ENCODE measurements around the gene C13orf46.
"Not testable (repeated sequence)": the region's sequence is repeated elsewhere in the genome, so short reads cannot be mapped to it uniquely, and the experiment has no call there.

Gene C13orf46

DNA sequence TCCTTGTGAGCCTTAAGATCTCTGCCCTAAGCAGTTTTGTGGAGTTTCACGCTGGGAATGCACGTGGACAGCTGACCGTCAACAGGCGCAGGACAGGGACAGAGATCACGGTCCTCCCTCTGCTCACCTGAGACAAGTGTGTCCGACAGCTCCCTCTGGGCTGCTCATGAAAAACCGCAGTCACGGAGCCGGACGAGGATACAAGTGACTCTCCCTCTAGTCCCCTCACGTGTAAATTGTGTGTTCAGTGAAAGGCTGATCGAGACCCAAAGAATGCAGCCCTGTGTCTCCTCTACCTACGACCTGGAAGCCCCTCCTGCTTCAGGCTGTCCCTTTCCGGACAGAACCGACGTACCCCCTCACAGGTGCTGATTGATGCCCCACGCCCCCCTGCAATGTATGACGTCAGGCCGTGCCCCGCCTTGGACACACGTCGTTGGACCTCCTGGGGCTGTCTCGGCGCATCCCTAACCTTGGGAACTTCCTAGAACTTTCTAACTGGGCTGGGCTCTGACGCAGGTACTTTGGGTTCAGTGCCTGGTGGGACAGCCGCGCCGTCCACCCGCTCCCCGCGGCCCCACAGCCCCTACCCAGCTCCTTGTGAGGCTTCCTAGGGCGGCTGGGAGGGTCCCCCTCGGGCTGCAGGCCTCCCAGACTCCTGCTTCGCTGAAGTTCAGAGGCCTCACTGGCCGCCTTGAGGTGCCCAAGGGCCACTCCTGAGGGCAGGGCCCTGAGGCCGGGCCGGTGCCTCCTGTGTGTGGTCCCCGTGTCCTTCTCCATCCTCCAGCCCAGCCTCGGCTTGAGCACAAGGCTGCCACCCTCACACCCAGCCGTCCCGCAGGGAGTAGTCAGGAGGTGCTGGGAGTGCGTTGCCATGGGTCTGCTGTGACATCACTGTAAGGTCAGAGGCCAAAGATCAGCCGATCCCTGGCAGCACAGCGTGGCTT, at the start of gene C13orf46:
Gene C13orf46 (minus strand): TSS at position 859 of the 947 bp plus-strand sequence. CDS start 79 bp downstream, at position 780.
- no peak for DNase-seq
- in situ Hi-C loops (cut with HindIII; ENCODE audit: low pct_ligation_motif_present, low pct_unique_long_range_greater_than_20kb, low sequenced_read_pairs) = no loop called here

DNA sequence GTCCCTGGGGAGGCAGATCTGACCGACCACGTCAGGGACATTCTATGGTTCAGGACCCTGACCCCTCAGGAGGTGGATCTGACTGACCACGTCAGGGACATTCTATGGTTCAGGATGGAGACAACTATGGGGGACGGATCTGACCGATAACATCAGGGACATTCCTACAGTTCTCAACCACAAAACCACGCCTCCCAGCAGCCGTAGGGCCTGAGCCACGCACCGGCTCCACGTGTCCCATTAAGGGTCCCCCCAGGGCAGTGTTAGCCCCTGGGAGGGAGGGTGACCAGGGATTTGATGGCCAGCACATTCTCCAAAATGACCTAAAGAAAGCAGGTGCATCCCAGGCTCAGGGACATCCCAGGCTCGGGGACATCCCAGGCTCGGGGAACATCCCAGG, 49.0 kb upstream of the C13orf46 start:
- in situ Hi-C loops (cut with HindIII; ENCODE audit: low pct_ligation_motif_present, low pct_unique_long_range_greater_than_20kb, low sequenced_read_pairs) = no loop called here
- DNase-seq = no peak

DNA sequence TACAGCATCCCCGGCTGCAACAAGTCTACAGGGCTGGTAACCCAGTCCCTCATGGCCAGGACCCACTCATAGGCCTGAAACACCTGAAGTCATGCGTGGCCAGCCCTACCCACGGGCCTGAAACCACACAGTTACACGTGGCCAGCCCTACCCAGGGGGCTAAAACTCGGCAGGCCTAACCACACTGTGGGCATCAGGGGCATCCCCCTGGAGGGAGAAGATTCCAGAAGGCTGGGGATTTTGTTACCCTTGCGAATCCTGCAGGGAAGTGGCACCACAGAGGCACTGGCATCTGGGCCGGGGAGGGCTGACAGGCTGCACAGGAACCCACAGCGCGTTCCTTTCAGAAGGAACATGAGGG, 48.4 kb upstream of the C13orf46 start:
- in situ Hi-C loops (cut with HindIII; ENCODE audit: low pct_ligation_motif_present, low pct_unique_long_range_greater_than_20kb, low sequenced_read_pairs) = no loop called here
- no peak for DNase-seq

DNA sequence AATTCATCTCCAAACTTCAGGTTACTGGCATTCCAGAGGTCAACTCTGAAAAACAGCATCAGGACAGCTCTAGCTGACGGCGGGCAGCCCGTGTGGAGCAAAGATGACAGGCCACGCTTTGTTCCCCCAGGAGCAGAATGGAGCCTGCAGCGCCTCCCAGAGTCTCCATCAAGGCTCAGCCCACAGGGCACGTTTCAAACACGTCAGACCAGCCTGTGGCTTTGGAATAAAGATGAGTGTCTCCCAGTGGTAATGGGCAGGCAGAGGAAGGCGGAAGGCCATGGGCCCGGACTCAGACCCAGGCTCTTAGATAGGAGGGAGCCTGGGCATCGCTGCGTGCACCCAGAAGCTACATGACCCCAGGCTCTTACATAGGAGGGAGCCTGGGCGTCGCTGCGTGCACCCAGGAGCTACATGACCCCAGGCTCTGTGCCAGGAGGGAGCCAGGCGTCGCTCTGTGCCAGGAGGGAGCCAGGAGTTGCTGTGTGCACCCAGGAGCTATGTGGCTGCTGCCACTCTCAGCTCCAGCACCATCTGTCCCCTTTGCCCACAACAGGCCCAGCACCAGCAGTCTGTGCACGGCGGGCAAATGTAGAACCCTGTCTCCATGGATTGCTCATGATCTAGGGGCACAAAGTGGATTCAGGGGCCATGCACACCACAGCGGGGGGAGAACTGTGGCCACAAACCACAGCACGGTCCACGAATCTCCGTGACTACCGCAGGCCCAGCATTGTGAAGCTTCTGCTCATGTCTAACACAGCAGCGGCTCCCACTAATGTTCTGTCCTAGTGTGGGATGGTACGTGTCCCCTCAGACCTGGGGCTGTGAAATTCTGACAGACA, 47.8 kb upstream of the C13orf46 start:
- in situ Hi-C loops (cut with HindIII; ENCODE audit: low pct_ligation_motif_present, low pct_unique_long_range_greater_than_20kb, low sequenced_read_pairs) = no loop called here
- DNase-seq = no peak

DNA sequence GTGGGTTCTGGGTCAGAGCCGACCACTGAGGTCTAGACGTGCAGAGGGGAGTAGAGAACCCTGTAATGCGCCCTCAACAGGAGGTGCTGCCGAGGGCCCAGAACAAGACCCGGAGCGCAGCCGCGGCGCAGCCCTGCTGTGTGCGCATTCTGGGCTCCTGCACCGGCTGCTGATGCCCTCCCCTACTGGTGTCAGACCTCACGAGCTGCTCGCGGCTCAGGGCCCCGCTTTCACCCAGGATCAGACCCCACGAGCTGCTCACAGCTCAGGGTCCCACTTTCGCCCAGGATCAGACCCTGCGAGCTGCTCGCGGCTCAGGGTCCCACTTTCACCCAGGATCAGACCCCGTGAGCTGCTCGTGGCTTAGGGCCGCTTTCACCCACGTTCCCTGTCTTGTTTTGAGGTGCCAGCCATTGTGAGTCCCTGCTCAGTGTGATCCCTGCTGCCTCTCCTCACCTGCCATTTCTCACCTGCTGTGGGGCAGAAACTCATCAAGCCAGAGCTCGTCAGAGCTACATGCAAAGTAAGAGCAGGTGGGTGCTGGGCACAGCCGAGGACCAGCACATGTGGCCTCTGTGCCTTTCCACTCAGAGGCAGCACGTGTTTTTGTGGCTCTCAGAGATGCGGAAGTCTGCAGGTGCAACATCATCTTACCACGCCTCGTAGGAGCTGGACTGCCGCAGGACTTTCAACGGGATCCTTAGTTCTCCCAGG, 47.0 kb upstream of the C13orf46 start:
- DNase-seq = no peak
- in situ Hi-C loops (cut with HindIII; ENCODE audit: low pct_ligation_motif_present, low pct_unique_long_range_greater_than_20kb, low sequenced_read_pairs) = no loop called here

DNA sequence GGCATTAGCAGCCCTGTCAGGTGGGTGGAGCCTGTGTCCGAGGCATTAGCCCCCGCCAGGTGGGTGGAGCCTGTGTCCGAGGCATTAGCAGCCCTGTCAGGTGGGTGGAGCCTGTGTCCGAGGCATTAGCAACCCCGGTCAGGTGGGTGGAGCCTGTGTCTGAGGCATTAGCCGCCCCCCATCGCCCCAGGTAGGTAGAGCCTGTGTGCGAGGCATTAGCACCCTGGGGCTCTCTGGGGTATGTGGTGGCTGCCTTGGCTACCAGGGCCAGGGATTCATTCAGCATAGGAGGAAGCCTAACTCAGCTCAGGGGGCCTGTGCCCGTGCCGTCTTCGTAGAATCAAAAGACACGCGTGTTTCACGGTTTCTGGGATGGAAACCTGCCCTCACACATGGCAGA, 46.3 kb upstream of the C13orf46 start:
- DNase-seq; in situ Hi-C loops (cut with HindIII; ENCODE audit: low pct_ligation_motif_present, low pct_unique_long_range_greater_than_20kb, low sequenced_read_pairs): not testable (repeated sequence)

DNA sequence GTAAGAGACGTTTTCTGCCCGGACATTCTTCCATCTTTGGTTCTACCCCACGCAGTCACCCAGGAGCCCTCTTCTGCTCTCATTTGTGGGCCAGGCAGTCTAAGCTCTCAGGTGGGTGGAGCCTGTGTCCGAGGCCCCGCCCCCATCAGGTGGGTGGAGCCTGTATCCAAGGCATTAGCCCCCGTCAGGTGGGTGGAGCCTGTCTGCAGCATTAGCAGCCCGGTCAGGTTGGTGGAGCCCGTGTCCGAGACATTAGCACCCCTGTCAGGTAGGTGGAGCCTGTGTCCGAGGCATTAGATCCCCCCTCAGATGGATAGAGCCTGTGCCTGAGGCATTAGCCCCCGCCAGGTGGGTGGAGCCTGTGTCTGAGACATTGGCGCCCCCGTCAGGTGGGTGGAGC, 45.5 kb upstream of the C13orf46 start:
- DNase-seq = no peak

DNA sequence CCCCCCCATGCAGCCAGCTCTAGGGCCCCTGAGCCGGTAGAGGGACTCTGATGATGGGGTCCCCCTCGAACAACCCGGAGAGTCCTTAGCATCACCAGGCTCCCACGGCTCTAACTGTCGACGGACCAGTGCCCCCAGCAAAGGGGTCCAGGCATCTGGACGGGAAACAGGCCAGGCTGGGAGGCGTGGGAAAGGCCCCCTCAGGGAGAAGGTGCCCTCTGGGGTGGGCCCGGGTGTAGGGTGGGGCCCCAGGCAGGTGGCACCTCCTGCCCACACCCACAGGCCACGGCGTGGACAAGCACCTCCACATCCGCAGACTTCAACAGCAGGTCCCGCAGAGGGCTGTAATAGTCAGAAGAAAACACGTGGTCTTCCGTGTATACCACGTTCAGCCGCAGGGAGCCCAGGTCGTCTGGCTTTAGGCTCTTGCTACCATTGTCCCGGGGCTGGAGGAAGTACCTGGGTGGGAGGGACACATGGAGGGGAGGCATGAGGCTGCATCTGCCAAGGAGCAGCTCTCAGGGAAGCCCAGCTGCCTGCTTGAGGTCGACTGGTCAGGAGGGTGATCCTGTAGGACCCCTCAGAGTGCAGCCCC, 44.7 kb upstream of the C13orf46 start:
- no peak for DNase-seq
- in situ Hi-C loops (cut with HindIII; ENCODE audit: low pct_ligation_motif_present, low pct_unique_long_range_greater_than_20kb, low sequenced_read_pairs) = no loop called here

More for the DNA sequence above, 45.5 kb upstream of the C13orf46 start:
- in situ Hi-C loops (cut with HindIII; ENCODE audit: low pct_ligation_motif_present, low pct_unique_long_range_greater_than_20kb, low sequenced_read_pairs) = no loop called here

DNA sequence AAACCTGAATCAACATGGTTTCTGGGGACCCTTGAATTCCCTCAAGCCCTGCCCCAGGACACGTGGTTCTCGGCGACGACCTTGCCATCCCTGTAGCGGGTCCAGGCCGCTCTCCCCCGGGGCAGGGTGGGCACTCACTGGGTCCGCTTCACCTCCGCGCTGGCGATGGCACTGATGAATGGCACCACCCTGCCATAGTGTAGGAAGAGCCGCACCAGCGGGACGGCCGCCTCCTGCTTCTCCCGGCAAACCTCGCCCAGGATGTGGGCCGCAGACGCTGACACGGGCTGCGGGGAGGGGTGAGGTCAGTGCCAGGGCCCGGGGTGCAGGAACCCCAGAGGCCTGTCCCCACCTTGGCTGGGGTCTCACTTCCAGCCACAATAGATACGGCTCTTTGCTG, 44.1 kb upstream of the C13orf46 start:
- in situ Hi-C loops (cut with HindIII; ENCODE audit: low pct_ligation_motif_present, low pct_unique_long_range_greater_than_20kb, low sequenced_read_pairs) = no loop called here
- DNase-seq = no peak

DNA sequence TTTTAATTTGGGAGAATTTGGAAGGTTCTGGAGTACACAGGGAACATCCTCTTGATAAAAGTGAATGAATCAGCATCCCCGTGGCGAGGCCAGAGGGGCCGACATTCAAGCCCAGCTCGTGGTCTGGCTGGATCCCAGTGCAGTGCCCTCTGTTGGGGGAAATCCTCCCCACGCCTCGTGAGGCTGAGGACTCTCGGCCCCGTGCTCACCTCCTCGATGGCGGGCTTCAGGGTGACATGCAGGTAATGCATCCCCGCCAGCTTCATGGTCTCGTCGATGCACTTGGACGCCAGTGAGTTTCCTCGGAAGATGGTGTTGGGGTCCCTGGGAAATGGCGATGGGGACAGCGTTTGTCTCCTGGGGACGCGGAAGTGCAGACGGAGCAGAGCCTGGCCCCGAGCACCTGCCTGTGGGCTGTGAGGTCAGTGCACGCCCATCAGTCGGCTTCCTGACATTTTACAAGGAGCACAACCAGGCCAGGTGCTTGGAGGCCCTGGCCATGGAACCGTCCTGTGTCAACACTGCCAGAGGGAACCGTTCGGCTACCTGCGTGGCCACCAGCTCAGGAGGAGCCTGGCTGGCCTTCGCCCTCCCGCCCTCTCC, 43.3 kb upstream of the C13orf46 start:
- in situ Hi-C loops (cut with HindIII; ENCODE audit: low pct_ligation_motif_present, low pct_unique_long_range_greater_than_20kb, low sequenced_read_pairs) = no loop called here
- DNase-seq = peak; percentile 30

DNA sequence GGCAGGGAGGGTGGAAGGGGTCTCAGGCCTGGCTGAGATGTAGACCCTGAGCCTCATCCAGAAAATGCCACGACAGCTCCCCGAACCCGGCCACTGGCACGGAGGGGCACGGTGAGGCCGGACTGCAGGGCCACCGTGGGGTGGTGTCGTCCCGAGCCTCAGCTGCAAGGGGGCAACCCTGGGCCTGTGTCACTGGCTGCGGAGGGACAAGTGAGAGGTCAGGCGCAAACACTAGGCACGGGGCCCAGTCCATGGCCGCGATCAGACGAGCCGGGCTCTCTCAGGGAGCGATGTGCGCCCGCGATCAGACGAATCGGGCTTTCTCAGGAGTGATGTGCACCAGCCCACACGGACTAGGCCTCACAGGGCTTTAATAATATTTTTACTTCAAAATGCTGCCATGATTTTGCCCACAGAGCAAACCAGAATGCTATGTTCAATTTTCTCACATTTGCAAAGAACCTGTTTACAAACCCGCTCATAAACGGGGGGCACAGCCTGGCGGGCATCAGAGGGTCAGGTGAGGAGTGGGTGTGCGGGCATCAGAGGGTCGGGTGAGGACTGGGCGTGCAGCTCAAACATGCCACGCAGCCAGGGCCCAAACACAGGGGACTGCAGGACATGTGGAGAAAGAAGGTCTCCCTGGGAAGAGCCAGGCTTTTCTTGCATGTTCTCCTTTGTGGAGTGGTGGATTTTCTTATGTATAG, 42.6 kb upstream of the C13orf46 start:
- DNase-seq = no peak

DNA sequence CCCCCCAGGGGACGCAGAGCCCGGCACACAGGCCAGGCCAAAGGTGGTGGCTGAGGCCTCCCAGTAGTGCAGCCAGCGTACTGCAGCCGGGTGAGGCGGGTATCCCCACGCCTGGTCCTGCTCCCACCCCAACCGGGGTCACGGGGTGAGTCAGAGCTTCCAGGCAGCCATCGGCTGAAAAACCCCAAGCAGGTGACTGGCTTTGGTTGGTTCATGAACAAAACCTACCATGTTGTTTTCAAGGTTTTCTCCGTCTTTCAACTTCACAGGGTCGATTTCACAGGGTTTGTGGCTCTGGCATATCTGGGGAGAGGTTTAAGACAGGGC, 42.1 kb upstream of the C13orf46 start:
- in situ Hi-C loops (cut with HindIII; ENCODE audit: low pct_ligation_motif_present, low pct_unique_long_range_greater_than_20kb, low sequenced_read_pairs) = no loop called here
- peak; percentile 12 for DNase-seq

More for the DNA sequence above, 42.6 kb upstream of the C13orf46 start:
- in situ Hi-C loops (cut with HindIII; ENCODE audit: low pct_ligation_motif_present, low pct_unique_long_range_greater_than_20kb, low sequenced_read_pairs) = no loop called here

DNA sequence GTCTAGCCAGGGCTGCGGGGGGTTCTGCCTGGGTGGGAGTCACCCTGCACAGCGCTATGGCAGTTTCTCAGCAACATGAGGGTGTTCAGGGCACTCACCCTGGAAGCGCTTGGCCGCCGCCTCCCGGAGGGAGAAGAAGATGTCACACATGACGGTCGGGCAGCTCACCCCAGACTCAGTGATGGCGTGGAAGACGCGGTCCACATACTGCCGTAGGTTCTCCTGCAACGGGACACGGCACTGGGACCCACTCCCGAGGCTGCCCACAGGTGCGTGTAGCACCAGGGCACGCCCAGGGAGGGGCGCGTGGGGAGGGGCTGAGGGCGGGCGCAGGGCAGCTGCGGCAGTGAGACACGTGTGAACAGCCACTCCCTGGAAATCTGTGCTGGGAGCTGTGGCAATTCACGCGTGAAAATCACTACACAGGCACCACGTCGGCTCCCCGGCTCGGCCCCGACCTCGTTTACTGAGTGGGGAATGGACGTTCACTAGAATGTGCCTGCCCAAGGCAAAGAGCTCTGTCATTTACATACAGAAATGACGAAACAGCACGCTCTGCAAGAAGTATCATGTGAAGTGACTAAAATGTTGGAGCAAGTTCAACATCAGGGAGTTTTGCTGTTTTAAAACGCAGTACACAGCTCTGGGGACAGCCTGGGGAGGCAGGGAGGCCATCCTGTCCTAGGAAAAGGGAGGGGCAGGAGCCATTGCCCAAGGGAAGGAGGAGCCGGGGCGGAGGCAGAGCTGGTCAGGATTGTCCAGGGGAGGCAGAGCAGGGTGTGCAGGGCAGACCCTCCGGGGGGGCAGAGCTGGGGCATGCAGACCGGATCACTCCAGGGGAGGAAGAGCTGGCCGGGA, 41.5 kb upstream of the C13orf46 start:
- peak; percentile 63 for DNase-seq
- in situ Hi-C loops (cut with HindIII; ENCODE audit: low pct_ligation_motif_present, low pct_unique_long_range_greater_than_20kb, low sequenced_read_pairs) = no loop called here

DNA sequence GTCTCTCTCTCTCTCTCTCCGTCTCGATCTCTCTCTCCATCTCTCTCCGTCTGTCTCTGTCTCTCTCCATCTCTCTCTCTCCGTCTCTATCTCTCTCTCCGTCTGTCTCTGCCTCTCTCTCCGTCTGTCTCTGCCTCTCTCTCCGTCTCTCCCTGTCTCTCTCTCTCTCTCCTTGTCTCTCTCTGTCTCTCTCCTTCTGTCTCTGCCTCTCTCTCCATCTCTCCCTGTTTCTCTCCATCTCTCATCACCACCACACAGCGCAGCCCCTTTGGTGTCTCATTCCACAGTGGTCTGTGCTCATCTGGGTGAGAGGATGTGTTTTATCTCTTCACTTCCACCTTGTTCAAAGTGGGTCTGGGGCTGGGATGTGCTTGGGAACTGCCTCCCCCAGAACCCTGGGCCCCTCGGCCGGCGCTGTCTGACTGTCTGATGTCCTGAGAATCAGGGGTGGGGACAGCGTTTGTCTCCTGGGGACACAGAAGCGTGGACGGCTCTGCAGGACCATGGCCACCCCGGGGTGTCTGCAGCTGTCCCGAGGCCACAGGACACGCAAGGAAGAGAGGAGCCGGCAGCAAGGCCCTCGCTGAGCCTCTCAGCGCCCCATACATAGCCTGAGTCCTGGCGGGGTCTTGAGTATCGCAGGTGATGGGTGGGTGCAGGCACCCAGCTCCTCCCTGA, 40.2 kb upstream of the C13orf46 start:
- DNase-seq = no peak
- in situ Hi-C loops (cut with HindIII; ENCODE audit: low pct_ligation_motif_present, low pct_unique_long_range_greater_than_20kb, low sequenced_read_pairs) = no loop called here

DNA sequence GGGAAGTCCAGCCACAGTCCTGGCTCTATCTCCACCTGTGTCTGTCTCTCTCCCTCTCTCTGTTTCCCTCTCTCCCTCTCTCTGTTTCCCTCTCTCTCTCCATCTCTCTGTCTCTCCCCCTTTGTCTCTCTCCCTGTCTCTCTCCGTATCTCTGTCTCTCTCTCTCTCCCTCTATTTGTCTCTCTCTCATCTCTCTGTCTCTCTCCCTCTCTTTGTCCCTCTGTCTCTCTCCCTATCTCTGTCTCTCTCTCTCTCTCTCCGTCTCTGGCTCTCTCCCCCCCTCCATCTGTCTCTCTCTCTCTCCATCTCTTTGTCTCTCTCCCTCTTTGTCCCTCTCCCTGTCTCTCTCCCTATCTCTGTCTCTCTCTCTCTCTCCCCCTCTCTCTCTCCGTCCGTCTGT, 39.5 kb upstream of the C13orf46 start:
- DNase-seq = no peak
- in situ Hi-C loops (cut with HindIII; ENCODE audit: low pct_ligation_motif_present, low pct_unique_long_range_greater_than_20kb, low sequenced_read_pairs) = no loop called here

DNA sequence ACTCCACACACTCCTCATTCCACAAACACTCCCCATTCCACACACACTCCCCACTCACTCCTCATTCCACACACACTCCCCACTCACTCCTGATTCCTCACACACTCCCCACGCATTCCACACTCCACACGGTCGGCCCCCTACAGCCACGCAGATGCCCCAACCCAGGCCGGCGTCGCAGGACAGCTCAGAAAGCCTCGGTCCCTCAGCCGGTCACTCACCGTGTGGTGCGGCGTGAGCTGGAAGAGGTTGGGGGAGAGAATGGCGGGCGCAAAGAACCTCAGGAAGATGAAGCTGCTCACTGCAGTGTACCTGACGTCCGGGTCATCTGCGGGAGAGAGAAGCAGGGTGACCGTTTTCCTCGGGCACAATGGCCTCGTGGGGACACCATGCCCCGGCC, 39.0 kb upstream of the C13orf46 start:
- in situ Hi-C loops (cut with HindIII; ENCODE audit: low pct_ligation_motif_present, low pct_unique_long_range_greater_than_20kb, low sequenced_read_pairs) = no loop called here
- no peak for DNase-seq
